HG02798 (cell line): ENCODE measurements around the gene SGF29.
"Not testable (repeated sequence)": the region's sequence is repeated elsewhere in the genome, so short reads cannot be mapped to it uniquely, and the experiment has no call there.

Source experiments
- ATAC-seq: cut with Tn5 transposase; IDR thresholded peaks from one replicate; pipeline ENCODE4 v1.9.1; 2021; ENCODE audit warnings: mild to moderate bottlenecking; ENCODE audit not compliant: unreplicated experiment, poor library complexity

SGF29 gene

GRCh38 chr16:28561557-28562187 is 8.0 kb downstream of the SGF29 start:
- ATAC-seq, result no peak

- no peak for ATAC-seq
Measured at GRCh38 chr16:28562199-28562598, 8.5 kb downstream of the SGF29 start.

GRCh38 chr16:28563218-28563617 is 9.5 kb downstream of the SGF29 start:
- no peak for ATAC-seq

- not testable (repeated sequence) for ATAC-seq
Measured at GRCh38 chr16:28566233-28566925, 12.7 kb downstream of the SGF29 start.

- no peak for ATAC-seq
Measured at GRCh38 chr16:28567292-28567691, 13.6 kb downstream of the SGF29 start.

GRCh38 chr16:28569021-28569420 is 15.3 kb downstream of the SGF29 start:
- ATAC-seq, result no peak

GRCh38 chr16:28569968-28570752 is 16.4 kb downstream of the SGF29 start:
- no peak for ATAC-seq

- ATAC-seq, result no peak
Measured at GRCh38 chr16:28572696-28573510, 19.2 kb downstream of the SGF29 start.

- no peak for ATAC-seq
Measured at GRCh38 chr16:28573738-28574718, 20.3 kb downstream of the SGF29 start.

- ATAC-seq, result no peak
Measured at GRCh38 chr16:28574925-28575324, 21.2 kb downstream of the SGF29 start.

- no peak for ATAC-seq
Measured at GRCh38 chr16:28575446-28576109, 21.9 kb downstream of the SGF29 start.

- no peak for ATAC-seq
Measured at GRCh38 chr16:28580726-28581315, 27.1 kb downstream of the SGF29 start.

- ATAC-seq, result no peak
Measured at GRCh38 chr16:28585674-28586073, 32.0 kb downstream of the SGF29 start.

GRCh38 chr16:28586466-28586865 is 32.7 kb downstream of the SGF29 start:
- no peak for ATAC-seq

- no peak for ATAC-seq
Measured at GRCh38 chr16:28587386-28587785, 33.7 kb downstream of the SGF29 start.

GRCh38 chr16:28589069-28589468 is 35.3 kb downstream of the SGF29 start:
- ATAC-seq, result no peak

GRCh38 chr16:28589930-28590329 is 36.2 kb downstream of the SGF29 start:
- no peak for ATAC-seq
